Gastrocnemius medialis (tissue), 4 donors: ENCODE data around the gene PYGB. TPM values are rescaled to one million over a fixed set of nuclear protein-coding genes. Genes with fewer than 3 reads are reported as not detected.
A peak's percentile ranks its signal among the peaks of the same experiment; 100 is the strongest.

Experiments used
- ATAC-seq, 2 donors: fragments of 150-250 bp; one replicate each; pipeline ENCODE4 v1.9.1; 2016
- DNase-seq, 2 donors: peaks; one replicate each; pipeline ENCODE4 v3.0.0-alpha.2; 2019
- H3K27ac ChIP-seq, 4 donors: fragments of 200-600 bp; sonication (generic); 1 replicate in 1 of 4; 2 replicates in 3 of 4; pipeline ENCODE4 v1.5.1; 2016 to 2018; ENCODE audit warnings: mild to moderate bottlenecking in 2 of 4, moderate library complexity in 1 of 4
- H3K27me3 ChIP-seq, 3 donors: fragments of 200-600 bp; sonication (generic) in 2 of 3; 1 replicate in 1 of 3; 2 replicates in 2 of 3; pipeline versions ENCODE4 v1.5.1 to v1.6.0; 2016 to 2019; ENCODE audit warnings: mild to moderate bottlenecking in 1 of 3, moderate library complexity in 1 of 3
- H3K36me3 ChIP-seq, 2 donors: fragments of 200-600 bp; sonication (generic) in 1 of 2; one replicate each; pipeline ENCODE4 v1.5.1; 2017 to 2018
- H3K4me1 ChIP-seq, 2 donors: fragments of 200-600 bp; sonication (generic) in 1 of 2; one replicate each; pipeline ENCODE4 v1.5.1; 2016 to 2017; ENCODE audit warnings: mild to moderate bottlenecking in 2 of 2
- H3K4me3 ChIP-seq, 4 donors: fragments of 200-600 bp; sonication (generic) in 3 of 4; 1 replicate in 1 of 4; 2 replicates in 3 of 4; pipeline ENCODE4 v1.5.1; 2016 to 2019; ENCODE audit warnings: mild to moderate bottlenecking in 2 of 4
- H3K9me3 ChIP-seq, 3 donors: fragments of 200-600 bp; sonication (generic) in 2 of 3; 1 replicate in 1 of 3; 2 replicates in 2 of 3; pipeline ENCODE4 v1.5.1; 2016 to 2019
- POLR2A ChIP-seq, 2 donors: fragments of 450-650 bp; IDR thresholded peaks; one replicate each; pipeline ENCODE4 v1.6.1; 2017; ENCODE audit warnings: antibody characterized with exemption in 2 of 2, mild to moderate bottlenecking in 2 of 2, moderate library complexity in 2 of 2
- in situ Hi-C, 4 donors: fragments of 200-750 bp; cut with MboI; loops; one replicate each; pipeline versions ENCODE4 v1.15.0 to v1.8.0; 2017; ENCODE audit warnings: low sequenced_read_pairs in 4 of 4
- intact Hi-C: fragments of 100-400 bp; cut with DNase I; formaldehyde crosslinking; loops from one replicate; pipeline ENCODE4 v1.15.1; 2023; ENCODE audit warnings: low total_unique reads
- total RNA-seq, 4 donors: library from RNA; depleted of rRNA; stranded (reverse); fragments of >200 nt; gene quantifications; one replicate each; pipeline versions ENCODE4 v1.1.0 to v1.2.3, GENCODE V29; 2016
- TF ChIP-seq, protein P1 (sequence below), 5 experiments: fragments of 450-650 bp in 3 of 5; fragments of 200-600 bp in 2 of 5; sonication (generic) in 2 of 5; IDR thresholded peaks in 4 of 5; conservative IDR thresholded peaks in 1 of 5; 1 replicate in 4 of 5; 2 replicates in 1 of 5; pipeline ENCODE4 v1.5.1; 2016 to 2019; ENCODE audit warnings: antibody characterized with exemption in 5 of 5, mild to moderate bottlenecking in 3 of 5, moderate library complexity in 3 of 5

The PYGB gene
- total RNA-seq, 4 donors from 2014 or later, result 13.6 to 50.7 (median 27.0) TPM

DNA sequence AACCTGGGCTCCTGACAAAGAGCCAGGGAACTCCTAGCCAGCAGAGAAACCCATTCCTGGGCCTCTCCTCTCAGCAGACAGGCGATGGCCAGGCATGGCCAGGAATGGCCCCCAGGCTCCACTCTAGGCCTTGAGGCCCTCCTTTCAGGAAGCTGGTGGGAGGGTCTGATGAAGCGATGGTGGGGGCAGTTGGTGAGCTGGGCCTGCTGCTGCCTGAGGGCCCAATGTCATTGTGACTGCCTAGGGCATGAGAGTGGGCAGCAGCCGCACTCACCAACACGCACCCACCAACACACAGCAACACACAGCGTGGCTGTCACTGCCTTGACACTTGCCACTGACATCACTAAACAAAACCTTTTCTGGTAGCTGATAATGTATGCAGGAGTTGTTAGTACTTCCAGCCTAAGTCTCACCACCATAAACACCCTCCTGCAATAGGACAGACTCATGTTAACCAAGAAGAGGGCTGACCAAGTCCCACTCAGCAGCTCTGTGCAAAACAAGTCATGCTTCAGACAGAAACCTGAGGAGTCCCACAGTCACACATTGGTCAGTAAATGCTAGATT lies 73.5 kb downstream of the PYGB start:
- no peak for DNase-seq
- no peak overlapping the region for H3K27ac ChIP-seq
- H3K9me3 ChIP-seq, result no peaks in the 10 kb centered on the region
- in situ Hi-C loops (no loop called here), intact Hi-C loops (no loop called here)
- no peak for ATAC-seq
- no peaks in the 10 kb centered on the region for H3K27me3 ChIP-seq
- H3K4me1 ChIP-seq, result no peaks in the 10 kb centered on the region
- H3K4me3 ChIP-seq, result no peak overlapping the region
- no peaks in the 10 kb centered on the region for H3K36me3 ChIP-seq
- TF ChIP-seq POLR2A (IDR thresholded peaks at IDR 0.05), result no peak
- TF ChIP-seq, protein P1, sequence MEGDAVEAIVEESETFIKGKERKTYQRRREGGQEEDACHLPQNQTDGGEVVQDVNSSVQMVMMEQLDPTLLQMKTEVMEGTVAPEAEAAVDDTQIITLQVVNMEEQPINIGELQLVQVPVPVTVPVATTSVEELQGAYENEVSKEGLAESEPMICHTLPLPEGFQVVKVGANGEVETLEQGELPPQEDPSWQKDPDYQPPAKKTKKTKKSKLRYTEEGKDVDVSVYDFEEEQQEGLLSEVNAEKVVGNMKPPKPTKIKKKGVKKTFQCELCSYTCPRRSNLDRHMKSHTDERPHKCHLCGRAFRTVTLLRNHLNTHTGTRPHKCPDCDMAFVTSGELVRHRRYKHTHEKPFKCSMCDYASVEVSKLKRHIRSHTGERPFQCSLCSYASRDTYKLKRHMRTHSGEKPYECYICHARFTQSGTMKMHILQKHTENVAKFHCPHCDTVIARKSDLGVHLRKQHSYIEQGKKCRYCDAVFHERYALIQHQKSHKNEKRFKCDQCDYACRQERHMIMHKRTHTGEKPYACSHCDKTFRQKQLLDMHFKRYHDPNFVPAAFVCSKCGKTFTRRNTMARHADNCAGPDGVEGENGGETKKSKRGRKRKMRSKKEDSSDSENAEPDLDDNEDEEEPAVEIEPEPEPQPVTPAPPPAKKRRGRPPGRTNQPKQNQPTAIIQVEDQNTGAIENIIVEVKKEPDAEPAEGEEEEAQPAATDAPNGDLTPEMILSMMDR (IDR thresholded peaks at IDR 0.05 in 4 of 5, conservative IDR thresholded peaks at IDR 0.05 in 1 of 5), result no peak

DNA sequence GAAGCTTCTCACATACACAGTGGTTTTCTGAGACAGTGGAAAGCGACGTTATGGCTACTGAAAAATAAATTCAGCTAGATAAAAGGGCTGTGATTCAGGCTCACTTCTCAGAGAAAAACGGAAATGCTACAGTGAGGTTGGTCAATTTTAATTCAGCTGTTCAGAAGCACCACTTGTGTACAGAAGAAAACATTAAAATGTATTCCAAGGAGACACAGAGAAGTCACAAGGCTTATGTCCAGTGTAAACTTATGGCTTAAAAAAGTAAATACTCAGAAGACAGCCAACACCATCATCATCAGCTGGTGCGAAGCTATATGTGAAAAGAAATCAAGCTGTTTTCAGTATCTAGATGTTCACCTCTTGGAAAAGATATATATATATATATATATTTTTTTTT lies 74.1 kb downstream of the PYGB start:
- Histone ChIP-seq H3K36me3 (no peaks in the 10 kb centered on the region), H3K4me1 (no peaks in the 10 kb centered on the region), H3K4me3 (no peak overlapping the region), H3K27me3 (no peaks in the 10 kb centered on the region), H3K27ac (no peak overlapping the region), H3K9me3 (no peaks in the 10 kb centered on the region)
- DNase-seq, result no peak
- intact Hi-C loops (no loop called here), in situ Hi-C loops (no loop called here)
- TF ChIP-seq, protein P1 (IDR thresholded peaks at IDR 0.05 in 4 of 5, conservative IDR thresholded peaks at IDR 0.05 in 1 of 5), result no peak
- no peak for TF ChIP-seq POLR2A (IDR thresholded peaks at IDR 0.05)
- ATAC-seq, result no peak

DNA sequence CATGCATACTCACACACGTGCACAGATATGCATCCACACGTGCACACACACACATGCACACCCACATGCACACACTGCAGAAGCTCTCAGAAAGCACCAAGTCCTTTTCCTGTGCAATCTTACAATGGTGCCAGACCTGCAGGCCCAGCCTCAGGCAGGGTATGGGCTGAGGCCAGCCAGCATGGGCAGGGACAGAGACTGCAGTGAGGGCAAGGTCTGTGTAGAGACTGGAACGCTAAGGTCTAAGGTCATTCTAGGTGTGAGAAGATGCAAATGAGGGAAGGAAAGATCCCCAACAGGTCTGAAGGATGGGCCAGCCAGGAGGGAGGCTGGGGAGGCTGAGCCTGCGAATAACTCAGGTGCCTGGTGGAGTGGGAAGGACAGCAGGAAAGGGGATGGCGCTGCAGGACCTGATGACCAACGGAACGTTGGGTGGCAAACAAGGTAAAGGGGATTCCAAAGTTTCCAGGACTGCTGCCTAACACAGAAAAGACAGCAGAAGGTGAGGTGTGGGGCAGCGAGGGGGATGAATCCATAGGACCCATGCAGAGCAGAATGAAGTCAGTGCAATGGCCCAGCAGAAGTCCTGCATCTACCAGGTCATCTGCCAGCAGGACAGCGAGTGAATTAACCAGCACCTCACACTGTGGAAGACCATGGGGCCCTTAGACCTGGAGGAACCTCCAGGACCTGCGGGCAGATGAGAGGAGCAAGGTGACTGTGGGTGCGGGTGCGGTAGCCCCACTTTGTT lies 75.8 kb downstream of the PYGB start:
- in situ Hi-C loops (no loop called here), intact Hi-C loops (no loop called here)
- Histone ChIP-seq H3K4me3 (no peak overlapping the region), H3K27ac (no peak overlapping the region), H3K4me1 (no peaks in the 10 kb centered on the region), H3K27me3 (no peaks in the 10 kb centered on the region), H3K36me3 (no peaks in the 10 kb centered on the region), H3K9me3 (no peaks in the 10 kb centered on the region)
- ATAC-seq (no peak), DNase-seq (no peak)
- TF ChIP-seq, protein P1 (IDR thresholded peaks at IDR 0.05 in 4 of 5, conservative IDR thresholded peaks at IDR 0.05 in 1 of 5), result no peak
- TF ChIP-seq POLR2A (IDR thresholded peaks at IDR 0.05), result no peak

DNA sequence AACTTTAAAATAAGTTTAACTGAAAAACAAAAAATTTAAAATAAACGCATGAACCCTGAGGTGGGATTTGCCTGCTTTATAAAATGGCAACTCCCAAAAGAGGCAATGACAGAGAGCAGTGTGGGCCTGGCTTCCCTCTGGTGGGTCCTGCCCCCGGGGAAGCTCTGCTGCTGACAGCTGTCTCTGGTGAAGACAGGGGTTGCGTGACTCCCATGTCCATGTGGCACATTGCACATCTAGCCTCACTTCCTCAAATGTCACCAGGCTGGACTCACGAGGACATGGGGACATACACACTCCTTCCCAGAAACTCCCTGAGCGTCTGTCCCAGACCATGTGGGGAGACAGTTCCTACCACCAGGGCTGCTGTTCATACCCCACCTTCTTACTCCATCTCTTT lies 76.5 kb downstream of the PYGB start:
- peak; percentile 32 to 54 for DNase-seq
- in situ Hi-C loops (no loop called here), intact Hi-C loops (no loop called here)

More for the DNA sequence above, 76.5 kb downstream of the PYGB start:
- TF ChIP-seq, protein P1 (IDR thresholded peaks at IDR 0.05 in 4 of 5, conservative IDR thresholded peaks at IDR 0.05 in 1 of 5), result no peak
- TF ChIP-seq POLR2A (IDR thresholded peaks at IDR 0.05), result no peak
- no peaks in the 10 kb centered on the region for H3K27me3 ChIP-seq
- ATAC-seq, result peak in 1 of 2 donors; percentile 44
- no peak overlapping the region for H3K27ac ChIP-seq
- no peaks in the 10 kb centered on the region for H3K4me1 ChIP-seq
- no peaks in the 10 kb centered on the region for H3K36me3 ChIP-seq
- no peaks in the 10 kb centered on the region for H3K9me3 ChIP-seq
- H3K4me3 ChIP-seq, result no peak overlapping the region
